ENCODE results near the gene KDM2A.
"Not testable (repeated sequence)": the region's sequence is repeated elsewhere in the genome, so short reads cannot be mapped to it uniquely, and the experiment has no call there.

Gene KDM2A

DNA sequence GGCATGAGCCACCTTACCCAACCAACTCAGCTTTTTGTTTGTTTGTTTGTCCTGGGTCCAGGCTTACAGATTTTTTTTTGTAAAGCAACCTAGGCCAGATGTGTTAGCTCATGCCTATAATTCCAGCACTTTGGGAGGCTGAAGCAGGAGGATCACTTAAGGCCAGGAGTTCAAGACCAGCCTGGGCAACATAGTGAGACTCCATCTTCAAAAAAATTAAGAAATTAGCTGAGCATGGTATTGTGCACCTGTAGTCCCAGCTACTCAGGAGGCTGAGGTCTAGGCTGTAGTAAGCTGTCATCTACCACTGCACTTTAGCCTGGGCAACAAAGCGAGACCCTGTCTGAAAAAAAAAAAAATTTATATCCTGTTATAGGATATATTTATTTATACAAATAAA, 118.5 kb downstream of the KDM2A start:
- DNase-seq (ENCODE audit: low read depth in 2 of 2) = no peak

DNA sequence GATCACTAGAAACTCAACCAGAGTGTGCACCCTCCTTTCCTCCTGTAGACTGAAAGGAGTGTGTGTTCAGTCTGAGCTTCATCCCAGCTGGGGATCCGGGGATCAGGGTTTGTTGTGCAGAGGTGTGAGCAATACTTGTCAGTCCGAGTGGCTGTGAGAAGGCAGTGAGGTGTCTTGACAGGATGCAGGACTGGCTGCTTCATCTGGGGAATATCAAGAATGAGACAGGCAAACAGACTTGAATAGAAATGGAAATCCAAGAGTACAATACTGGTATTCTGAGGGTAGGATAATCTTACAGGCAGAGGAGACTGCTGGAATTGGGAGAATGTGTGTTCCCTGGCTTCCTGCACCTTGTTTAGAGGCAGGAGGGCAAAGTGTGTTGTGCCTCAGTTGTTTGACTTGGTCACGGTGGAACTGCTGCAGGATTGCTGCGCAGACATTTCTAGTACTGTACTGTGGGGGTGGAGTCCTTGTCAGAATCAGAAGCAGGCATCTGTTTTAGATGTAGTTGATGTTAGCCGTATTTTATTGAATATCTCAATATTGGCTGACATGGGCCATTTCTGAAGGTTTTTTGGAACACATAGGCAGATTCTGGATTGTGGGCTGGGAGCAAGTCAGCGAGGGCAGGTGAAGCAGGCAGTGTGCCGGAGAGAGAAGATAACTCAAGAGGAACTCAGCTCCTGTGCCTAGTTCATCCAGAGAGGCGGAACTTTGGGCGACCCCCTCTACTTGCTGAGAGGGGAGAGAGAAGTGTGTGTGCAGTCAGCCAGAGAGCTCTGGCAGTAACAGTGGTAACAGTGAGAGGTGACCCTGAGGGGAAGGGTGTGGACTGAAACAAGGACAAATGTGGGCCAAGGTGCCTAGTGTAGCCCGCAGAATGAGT, 120.1 kb downstream of the KDM2A start:
- DNase-seq (ENCODE audit: low read depth in 2 of 2) = no peak

DNA sequence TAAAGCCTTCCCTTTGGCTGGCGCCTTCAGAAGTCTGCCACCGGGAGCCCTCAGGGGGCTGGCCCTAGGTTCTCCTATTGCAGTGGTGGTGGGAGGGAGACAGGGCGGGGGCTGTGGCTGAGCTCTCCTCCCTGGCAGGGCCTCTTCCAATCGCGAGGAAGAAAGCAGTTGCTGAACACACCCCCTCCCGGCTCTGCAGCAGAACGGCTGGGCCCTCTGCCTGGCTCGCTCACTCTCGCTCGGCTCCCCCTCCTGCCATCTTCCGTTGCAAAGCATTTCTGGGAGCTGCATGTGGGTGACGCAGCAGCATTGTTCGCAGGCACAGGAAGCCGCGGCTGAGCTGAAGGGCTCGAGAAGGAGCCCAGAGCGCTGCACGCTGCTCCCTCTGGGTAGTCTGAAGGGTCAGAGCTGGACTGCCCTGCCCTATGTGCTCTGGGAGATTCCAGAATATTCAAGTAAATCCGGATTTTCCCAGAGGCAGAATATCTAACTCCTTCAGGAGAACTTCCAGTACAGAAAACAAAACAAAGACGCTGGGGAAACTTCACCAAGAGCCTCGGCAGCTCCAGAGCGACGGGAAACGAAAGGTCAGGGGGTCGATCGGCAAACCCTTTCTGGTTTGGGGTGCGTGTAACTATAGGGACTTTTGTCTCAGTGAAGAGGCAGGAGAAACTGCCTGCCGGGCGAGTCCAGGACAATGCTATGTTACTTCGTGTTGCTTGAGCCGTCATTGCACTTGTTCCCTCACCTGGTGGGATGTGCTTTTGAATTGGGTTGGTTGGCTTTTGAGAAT, 120.9 kb downstream of the KDM2A start:
- DNase-seq (ENCODE audit: low read depth in 2 of 2) = peak; percentile 94

DNA sequence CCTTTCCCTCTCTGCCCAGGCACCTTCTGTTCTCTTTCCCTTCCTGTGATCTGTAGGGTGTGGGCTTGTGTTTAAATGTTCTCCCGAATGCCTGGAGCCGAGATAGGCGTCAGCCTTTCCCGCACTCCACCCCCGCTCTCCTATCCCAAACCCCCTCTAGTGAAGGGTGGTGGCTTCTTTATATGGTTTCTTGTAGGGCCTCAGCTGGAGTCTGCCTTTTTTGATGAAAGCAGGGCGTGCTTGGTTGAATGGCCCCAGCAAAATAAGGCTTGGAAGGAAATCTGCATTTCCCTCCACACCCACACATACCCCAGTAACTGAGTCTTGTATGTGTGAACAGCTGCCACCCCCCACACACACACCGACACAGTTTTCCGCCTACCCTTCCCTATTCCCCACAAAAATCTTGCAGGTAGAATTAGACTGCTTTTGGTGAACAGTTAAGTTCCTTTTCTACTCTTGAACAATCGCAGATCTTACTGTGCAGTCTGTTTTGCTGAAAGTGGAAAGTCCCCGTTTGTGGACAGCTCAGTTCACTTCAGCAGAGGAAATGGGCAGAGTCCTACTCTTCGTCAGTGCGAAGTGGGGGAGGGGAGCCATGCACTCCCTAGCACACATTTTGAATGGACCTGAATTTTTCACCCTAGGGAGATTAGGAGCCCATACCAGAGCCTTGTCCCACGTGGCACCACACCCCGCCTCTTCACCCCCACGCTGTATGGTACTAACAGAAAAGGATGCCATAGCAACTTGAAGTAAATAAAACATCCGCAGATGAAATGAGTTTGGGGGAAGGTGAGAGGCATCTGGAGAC, 121.7 kb downstream of the KDM2A start:
- peak; percentile 35 for DNase-seq (ENCODE audit: low read depth in 2 of 2)

DNA sequence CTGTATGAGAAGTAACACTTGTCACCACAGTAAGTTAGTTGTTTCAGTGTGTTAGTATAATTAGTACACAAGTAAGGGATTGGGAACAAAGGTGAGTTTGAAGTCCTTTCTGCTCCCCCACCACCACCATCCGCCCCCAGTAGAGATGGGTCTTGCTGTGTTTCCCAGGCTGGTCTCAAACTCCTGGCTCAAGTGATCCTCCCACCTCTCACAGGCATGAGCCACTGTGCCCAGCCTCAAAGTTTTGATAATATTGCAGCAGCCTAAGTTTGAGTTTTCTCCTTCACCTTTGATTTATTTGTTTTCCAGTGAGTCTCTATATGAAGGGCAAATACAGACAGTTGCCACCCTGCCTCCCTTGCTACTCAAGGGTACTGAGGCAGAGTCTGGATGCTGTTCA, 123.5 kb downstream of the KDM2A start:
- DNase-seq (ENCODE audit: low read depth in 2 of 2) = no peak

DNA sequence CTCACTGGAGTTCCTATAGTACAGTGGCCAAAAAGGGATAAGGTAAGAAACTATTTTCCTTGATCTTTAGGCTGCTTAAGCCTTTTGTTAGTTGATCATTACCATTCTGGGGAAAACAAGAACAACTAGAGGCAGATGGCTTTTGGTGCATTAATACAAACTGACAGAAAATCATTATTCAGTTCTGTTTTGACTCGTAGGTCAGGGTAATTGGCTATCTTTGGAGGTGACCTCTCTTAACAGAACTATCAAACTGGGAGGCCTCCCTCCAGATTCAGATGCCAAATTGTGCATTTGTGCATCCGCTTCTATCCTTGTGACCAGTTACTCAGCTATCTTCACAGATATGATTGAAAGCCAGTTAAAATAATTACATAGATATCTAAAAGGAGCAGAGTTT, 124.0 kb downstream of the KDM2A start:
- DNase-seq (ENCODE audit: low read depth in 2 of 2) = no peak

DNA sequence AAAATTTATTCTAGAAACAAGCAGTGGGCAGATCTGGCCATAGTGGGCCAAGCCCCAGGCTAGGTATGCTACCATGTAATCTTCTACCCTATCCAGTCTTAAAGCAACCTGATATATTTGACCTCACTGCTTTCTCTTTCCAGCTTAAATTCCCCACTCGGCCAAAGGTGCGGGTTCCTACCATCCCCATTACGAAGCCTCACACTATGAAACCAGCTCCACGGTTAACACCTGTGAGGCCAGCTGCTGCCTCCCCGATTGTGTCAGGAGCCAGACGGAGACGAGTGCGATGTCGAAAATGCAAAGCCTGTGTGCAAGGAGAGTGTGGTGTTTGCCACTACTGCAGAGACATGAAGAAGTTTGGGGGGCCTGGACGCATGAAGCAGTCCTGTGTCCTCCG, 126.0 kb downstream of the KDM2A start:
- no peak for DNase-seq (ENCODE audit: low read depth in 2 of 2)

DNA sequence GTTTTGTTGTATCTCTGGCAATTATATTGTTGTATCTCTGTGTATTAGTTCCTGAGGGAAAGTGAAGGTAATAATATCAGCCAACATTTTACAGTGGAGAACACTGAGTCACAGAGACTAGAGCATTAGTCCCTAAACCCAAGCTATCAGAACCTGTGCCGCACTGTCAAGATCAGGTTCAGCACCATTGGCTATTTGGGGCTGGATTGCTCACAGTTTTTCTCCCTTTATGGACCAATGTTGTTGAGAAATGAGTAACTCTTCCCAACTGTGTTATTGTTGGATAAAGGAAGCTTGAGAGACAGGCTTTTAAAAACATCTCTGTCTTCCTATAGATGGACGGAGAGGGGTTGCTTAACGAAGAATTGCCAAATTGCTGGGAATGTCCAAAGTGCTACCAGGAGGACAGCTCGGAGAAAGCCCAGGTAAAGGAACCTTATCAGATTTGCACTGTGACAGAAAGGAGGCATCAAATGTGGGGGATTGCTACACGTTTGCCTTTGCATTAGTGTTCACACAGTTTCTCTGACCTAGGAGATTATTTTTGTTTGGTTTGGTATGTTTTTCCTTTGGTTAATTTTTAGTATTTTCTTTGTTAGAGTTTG, 129.0 kb downstream of the KDM2A start:
- DNase-seq (ENCODE audit: low read depth in 2 of 2) = no peak

DNA sequence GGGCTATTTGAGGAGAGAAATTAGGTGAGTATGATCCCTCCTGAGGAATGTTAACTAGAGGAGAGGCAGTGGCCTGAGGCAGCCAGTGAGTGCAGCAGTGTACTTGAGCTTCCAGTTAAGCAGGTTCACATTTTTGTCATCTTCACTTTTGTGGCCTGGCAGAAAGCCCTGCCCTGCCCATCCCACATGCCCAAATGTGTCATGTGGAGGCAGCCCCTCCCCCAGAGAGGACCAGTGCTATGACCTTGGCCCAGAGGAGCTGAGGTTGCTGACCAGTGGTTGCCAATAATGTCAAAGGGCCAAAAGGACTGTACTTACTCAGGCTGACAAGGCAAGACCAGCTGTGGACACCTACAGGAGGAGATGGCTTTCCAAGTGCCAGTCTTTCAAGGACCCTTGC, 129.6 kb downstream of the KDM2A start:
- DNase-seq (ENCODE audit: low read depth in 2 of 2) = no peak

DNA sequence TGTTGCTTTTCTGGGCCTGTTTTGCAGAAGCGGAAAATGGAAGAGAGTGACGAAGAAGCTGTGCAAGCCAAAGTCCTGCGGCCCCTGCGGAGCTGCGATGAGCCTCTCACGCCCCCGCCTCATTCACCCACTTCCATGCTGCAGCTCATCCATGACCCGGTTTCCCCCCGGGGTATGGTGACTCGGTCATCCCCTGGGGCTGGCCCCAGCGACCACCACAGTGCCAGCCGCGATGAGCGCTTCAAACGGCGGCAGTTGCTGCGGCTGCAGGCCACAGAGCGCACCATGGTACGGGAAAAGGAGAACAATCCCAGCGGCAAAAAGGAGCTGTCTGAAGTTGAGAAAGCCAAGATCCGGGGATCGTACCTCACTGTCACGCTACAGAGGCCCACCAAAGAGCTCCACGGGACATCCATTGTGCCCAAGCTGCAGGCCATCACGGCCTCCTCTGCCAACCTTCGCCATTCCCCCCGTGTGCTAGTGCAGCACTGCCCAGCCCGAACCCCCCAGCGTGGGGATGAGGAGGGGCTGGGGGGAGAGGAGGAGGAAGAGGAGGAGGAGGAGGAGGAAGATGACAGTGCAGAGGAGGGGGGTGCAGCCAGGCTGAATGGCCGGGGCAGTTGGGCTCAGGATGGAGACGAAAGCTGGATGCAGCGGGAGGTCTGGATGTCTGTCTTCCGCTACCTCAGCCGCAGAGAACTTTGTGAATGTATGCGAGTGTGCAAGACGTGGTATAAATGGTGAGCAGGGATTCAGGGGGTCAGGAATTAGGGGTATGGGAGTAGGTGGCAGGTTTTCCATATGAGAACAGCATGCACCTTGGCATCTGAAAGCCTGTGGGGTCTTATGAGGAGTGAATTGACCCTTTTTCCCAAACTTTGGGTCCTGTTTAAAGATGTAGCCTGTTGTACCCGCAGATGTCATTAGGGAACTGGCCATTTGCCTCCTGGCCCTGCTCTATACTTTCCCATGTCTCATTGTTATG, 131.3 kb downstream of the KDM2A start:
- no peak for DNase-seq (ENCODE audit: low read depth in 2 of 2)

DNA sequence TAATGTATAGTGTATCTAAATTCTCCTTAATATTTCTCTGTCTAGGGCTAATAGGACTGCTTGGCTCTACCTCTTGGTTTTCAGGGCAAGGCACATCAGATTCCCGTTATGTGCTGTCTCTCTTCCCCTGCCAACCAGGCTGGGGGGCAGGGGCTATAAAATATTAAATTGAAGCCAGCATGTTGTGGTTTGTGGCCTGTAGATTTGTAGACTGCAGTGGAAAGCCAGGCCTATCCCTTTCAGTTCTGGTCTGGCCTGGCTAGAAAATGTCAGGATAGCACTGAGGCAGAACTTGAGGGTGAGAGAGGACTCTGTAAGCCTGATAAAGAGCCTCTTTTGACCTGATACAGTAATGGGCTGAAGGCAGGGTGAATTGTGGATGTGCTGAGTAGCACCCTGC, 132.8 kb downstream of the KDM2A start:
- DNase-seq (ENCODE audit: low read depth in 2 of 2) = no peak

DNA sequence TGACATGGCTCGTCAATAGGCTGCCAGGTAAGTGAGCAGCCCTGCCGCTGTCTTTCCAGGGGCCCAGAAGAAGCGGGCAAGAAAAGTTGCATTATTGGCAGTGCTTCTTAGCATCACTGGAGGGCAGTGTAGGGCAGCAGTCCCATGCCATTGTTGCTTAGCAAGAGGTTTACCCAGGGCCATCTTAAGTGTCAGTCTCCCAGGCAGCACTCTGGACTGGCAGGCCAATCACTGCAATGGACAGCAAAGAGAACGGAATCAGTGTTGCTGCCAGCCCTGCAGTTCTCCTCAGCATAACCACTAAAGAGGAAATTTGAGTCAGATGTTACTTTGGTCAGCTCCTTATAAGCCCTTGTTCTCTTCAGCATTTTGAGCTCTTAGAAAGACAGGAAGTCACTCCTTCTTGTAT, 133.8 kb downstream of the KDM2A start:
- no peak for DNase-seq (ENCODE audit: low read depth in 2 of 2)

DNA sequence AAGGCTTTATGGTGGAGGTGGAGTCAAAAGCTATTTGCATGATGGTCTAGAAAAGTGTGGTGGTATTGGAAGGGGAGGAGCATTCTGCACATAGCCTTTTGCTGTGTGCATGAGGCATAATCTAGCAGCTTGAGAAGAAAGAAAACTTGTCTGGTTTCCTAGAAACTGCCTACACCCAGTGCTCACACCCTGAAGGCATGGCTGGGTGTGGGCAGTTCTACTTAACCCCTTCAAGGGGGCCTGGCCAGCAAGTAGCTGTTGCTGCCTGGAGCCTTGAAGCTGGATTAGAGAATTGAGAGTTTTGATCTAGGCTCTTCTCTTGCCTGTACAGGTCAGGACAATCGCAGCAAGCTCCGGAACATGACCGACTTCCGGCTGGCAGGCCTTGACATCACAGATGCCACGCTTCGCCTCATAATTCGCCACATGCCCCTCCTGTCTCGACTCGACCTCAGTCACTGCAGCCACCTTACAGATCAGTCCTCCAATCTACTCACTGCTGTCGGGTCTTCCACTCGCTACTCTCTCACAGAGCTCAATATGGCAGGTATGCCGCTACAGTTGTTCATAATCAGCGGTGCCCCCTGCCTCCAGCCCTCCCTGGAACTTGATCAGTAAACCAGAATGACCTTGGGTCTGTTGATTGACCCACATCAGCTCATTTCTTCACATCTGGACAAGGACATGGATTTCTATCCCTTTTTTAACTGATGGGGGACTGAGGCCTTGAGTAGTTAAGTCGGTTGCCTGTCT, 135.0 kb downstream of the KDM2A start:
- DNase-seq (ENCODE audit: low read depth in 2 of 2) = no peak

DNA sequence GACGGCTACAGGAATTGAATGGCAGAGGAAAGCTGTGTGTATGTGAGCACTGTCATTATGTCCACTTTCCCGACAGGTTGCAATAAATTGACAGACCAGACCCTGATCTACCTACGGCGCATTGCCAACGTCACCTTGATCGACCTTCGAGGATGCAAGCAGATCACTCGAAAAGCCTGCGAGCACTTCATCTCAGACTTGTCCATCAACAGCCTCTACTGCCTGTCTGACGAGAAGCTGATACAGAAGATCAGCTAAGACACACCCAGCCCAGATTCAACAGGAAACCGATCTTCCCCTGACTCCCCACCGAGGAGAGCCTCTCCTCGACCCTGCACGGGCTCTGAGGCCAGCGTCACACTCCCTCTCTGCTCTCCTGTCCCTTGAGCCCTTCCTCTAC, 135.7 kb downstream of the KDM2A start:
- no peak for DNase-seq (ENCODE audit: low read depth in 2 of 2)

DNA sequence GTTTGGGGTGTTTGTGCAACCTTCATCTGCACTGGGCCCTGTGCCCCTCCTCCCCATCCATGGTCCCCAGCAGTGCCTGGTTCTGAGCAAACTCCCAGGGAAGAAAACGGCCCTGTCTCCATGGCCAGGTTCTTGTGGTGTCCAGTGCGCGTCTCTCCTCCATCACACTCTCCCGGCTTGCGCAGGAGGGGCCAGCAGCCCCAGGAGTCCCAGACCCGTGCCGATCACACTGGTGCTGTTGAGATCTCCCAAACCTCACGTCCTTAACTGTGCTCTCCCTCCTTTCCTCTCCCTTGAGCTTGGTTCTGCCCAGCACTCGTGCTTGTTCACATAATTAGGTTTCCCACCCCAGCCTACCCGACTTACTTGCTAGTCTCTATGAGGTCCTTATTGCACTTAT, 136.3 kb downstream of the KDM2A start:
- no peak for DNase-seq (ENCODE audit: low read depth in 2 of 2)

DNA sequence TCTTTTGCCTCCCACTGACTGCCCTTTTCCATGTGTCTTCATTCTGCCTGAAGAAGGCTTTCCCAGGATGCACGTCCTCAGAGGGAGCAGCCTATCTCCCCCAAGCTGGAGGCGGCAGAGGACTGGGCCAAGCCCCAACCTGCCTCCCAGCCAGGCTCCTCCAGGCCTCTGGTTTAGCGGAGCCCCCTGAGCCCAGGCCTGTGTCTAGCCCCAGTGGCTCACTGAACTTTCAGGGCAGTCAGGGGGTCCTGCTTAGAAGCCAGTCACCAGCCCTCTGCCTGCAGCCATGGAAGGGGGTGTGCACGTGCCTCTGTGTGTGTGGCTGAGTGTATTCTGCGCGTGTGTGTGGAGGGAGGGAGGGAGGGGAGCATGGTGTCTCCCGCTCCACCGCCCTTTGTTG, 136.8 kb downstream of the KDM2A start:
- DNase-seq (ENCODE audit: low read depth in 2 of 2) = no peak

DNA sequence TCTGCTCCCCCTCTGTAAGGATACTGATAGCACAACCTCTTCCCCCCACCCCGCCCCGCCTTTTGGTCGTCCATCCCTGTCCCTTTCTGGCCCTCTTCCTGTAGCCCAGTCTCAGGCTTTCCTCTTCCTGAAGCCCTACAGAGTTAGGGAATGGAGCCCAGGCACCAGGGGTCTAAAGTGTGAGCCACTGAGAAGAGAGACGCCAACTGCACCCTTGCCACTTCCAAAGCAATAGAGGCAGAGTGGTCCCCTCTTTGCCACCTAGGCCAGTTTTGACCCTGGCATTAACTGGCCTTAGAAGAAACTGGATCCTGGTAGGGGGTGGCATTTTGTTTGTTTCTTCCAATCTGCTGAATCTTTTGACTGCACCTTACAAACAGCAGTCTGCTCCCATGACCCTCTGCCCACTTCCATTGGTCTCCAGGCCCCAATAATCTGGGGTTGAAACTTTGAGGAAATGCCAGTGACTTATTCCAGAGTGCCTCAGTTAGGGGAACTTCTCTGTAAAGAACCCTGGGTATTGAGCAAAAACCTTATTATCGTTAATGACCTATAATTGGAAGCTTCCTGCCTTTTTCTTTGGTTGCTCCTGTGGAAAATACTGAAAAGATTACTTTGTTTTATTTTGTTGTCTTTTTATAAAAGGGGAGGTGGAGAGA, 137.5 kb downstream of the KDM2A start:
- no peak for DNase-seq (ENCODE audit: low read depth in 2 of 2)

DNA sequence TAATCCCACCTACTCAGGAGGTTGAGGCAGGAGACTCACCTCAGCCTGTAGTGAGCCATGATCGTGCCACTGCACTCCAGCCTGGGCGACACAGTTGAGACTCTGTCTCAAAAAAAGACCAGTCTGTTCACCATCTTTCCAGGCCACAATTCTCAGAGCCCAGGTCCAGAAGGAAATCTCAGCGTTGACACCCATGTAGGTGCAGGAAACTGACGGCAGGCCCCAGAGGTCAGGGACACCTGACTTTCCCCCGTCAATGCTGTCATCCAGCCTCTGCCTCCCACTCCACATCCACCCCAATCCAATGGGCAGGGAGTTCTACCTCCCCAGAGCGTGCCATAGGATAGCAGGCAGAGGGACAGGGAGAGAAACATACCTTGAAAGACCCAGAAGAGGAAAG, 141.3 kb downstream of the KDM2A start:
- no peak for DNase-seq (ENCODE audit: low read depth in 2 of 2)

DNA sequence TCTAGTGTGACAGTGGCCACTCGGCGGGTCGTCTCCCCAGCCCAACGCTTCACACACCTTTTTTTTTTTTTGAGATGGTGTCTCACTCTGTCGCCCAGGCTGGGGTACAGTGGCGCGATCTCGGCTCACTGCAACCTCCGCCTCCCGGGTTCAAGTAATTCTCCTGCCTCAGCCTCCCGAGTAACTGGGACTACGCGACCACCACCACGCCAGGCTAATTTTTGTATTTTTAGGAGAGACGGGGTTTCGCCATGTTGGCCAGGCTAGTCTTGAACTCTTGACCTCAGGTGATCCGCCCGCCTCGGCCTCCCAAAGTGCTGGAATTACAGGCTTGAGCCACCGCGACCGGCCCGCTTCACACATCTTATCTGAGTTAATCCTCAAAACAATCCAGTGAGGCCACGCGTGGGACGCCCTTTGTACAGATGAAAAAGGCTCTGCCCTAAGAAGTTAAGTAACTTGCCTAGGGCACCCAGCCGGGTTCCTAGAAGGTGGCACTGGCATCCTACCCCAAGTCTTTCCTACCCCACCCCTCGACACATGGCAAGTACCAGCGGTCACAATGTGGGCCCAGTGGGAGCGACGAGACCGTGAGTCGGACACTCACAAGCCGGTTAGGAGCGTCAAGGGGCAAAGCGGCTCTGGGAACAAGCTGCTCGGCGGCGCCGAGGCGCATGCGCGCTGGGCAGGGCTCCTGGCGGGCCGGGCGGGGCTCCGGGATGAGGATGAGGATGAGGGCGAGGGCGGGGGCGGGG, 142.0 kb downstream of the KDM2A start:
- not testable (repeated sequence) for DNase-seq (ENCODE audit: low read depth in 2 of 2)
